MM.1S (cell line): ENCODE results near the gene DIS3L2.

Experiments
- CTCF ChIP-seq: fragments of 300-600 bp; sonication (generic); IDR thresholded peaks from 2 replicates; pipeline ENCODE4 v1.5.1; 2016; ENCODE audit warnings: antibody characterized with exemption, low read length, mixed read lengths
- EZH2 ChIP-seq: fragments of 300-600 bp; sonication (generic); optimal IDR thresholded peaks from 2 replicates; pipeline ENCODE3; 2017; ENCODE audit warnings: low read depth, mild to moderate bottlenecking, antibody characterized with exemption, low read length, mixed read lengths

GRCh38 chr2:231924889-231925275 is 36.6 kb upstream of the DIS3L2 start:
- no peak for TF ChIP-seq CTCF
- no peak for TF ChIP-seq EZH2
